Gastroesophageal sphincter (tissue), 4 donors: ENCODE data around the gene TMOD3. TPM values are rescaled to one million over a fixed set of nuclear protein-coding genes. Genes with fewer than 3 reads are reported as not detected.

Experiments used
- ATAC-seq: fragments of 150-250 bp; one replicate; pipeline ENCODE4 v1.9.1; 2016; ENCODE audit warnings: mild to moderate bottlenecking, moderate library complexity
- H3K27ac ChIP-seq, 4 donors: fragments of 200-600 bp; sonication (generic) in 3 of 4; 1 replicate in 3 of 4; 2 replicates in 1 of 4; pipeline ENCODE4 v1.5.1; 2016 to 2019
- H3K27me3 ChIP-seq: fragments of 200-600 bp; sonication (generic); one replicate; pipeline ENCODE4 v1.5.1; 2019
- H3K36me3 ChIP-seq, 2 donors: fragments of 200-600 bp; sonication (generic); one replicate each; pipeline ENCODE4 v1.5.1; 2019; ENCODE audit warnings: control low read depth in 1 of 2
- H3K4me1 ChIP-seq, 3 donors: fragments of 200-600 bp; sonication (generic); 1 replicate in 2 of 3; 2 replicates in 1 of 3; pipeline ENCODE4 v1.5.1; 2016 to 2019; ENCODE audit warnings: control low read depth in 2 of 3
- H3K4me3 ChIP-seq, 2 donors: fragments of 200-600 bp; sonication (generic); one replicate each; pipeline ENCODE4 v1.5.1; 2019; ENCODE audit warnings: mild to moderate bottlenecking in 1 of 2, moderate library complexity in 1 of 2
- H3K9me3 ChIP-seq, 3 donors: fragments of 200-600 bp; sonication (generic); one replicate each; pipeline ENCODE4 v1.5.1; 2017 to 2019; ENCODE audit warnings: control low read depth in 2 of 3
- CTCF ChIP-seq, 4 experiments: fragments of 200-600 bp in 2 of 4; fragments of 450-650 bp in 2 of 4; sonication (generic) in 1 of 4; IDR thresholded peaks; one replicate each; pipeline ENCODE4 v1.5.1; 2017 to 2019; ENCODE audit warnings: antibody characterized with exemption in 4 of 4, mild to moderate bottlenecking in 2 of 4, moderate library complexity in 2 of 4
- EP300 ChIP-seq: sonication (generic); formaldehyde crosslinking; IDR thresholded peaks from one replicate; pipeline ENCODE4 v1.6.1; 2017; ENCODE audit warnings: antibody characterized with exemption, mild to moderate bottlenecking
- POLR2A ChIP-seq, 2 donors: fragments of 450-650 bp; IDR thresholded peaks; one replicate each; pipeline ENCODE4 v1.6.1; 2017; ENCODE audit warnings: antibody characterized with exemption in 2 of 2, mild to moderate bottlenecking in 2 of 2, moderate library complexity in 1 of 2
- POLR2AphosphoS5 ChIP-seq: sonication (generic); formaldehyde crosslinking; IDR thresholded peaks from one replicate; pipeline ENCODE4 v1.6.1; 2017; ENCODE audit warnings: antibody characterized with exemption
- WGBS, 2 donors: methylation state at CpG; one replicate each; pipeline ENCODE4 v1.1.5; 2018; ENCODE audit warnings: low coverage in 1 of 2; 5-methylcytosine and 5-hydroxymethylcytosine counted together
- total RNA-seq, 4 donors: library from RNA; depleted of rRNA; stranded (reverse); fragments of >200 nt; gene quantifications; one replicate each; pipeline ENCODE4 v1.1.0, GENCODE V29; 2016

Gene TMOD3
- total RNA-seq, 4 donors from 2014 or later, result 15.9 to 38.8 (median 21.4) TPM

GRCh38 chr15:51874751-51875644 is 45.5 kb downstream of the TMOD3 start:
- no peaks in the 10 kb centered on the region for H3K9me3 ChIP-seq
- TF ChIP-seq POLR2AphosphoS5, result peak; percentile 66
- no peak for TF ChIP-seq EP300
- H3K4me1 ChIP-seq, result peaks cover 2 to 30% (median 7%) of the 10 kb centered on the region in 3 donors
- H3K36me3 ChIP-seq, result peaks cover 0 to 34% of the 10 kb centered on the region in 2 donors
- H3K4me3 ChIP-seq, result no peak overlapping the region
- peak; percentile 89 for ATAC-seq
- H3K27me3 ChIP-seq, result no peaks in the 10 kb centered on the region
- 28 to 46% methylated on average over 5 to 8 of the region's 8 CpGs for WGBS, 2 donors
- peak overlapping the region in 3 of 4 donors; percentile 53 to 64 (median 62) for H3K27ac ChIP-seq

GRCh38 chr15:51876169-51876568 is 46.7 kb downstream of the TMOD3 start:
- no peaks in the 10 kb centered on the region for H3K9me3 ChIP-seq
- TF ChIP-seq POLR2A (IDR thresholded peaks at IDR 0.05) (no peak), POLR2AphosphoS5 (no peak), EP300 (no peak), CTCF (IDR thresholded peaks at IDR 0.05) (no peak)
- 97% methylated on average over 5 of the region's 5 CpGs; no CpG with 5 or more reads in 1 of the 2 donors for WGBS, 2 donors
- peaks cover 0 to 22% of the 10 kb centered on the region in 2 donors for H3K36me3 ChIP-seq
- peaks cover 2 to 34% (median 7%) of the 10 kb centered on the region in 3 donors for H3K4me1 ChIP-seq
- no peak overlapping the region for H3K4me3 ChIP-seq
- H3K27me3 ChIP-seq, result no peaks in the 10 kb centered on the region
- peak overlapping the region in 1 of 4 donors; percentile 9 for H3K27ac ChIP-seq
- ATAC-seq, result no peak

- ATAC-seq, result no peak
- 6 to 60% methylated on average over 1 of the region's 1 CpG for WGBS, 2 donors
- Histone ChIP-seq H3K27me3 (no peaks in the 10 kb centered on the region), H3K27ac (peak overlapping the region; percentile 8 to 59 (median 36)), H3K36me3 (no peaks in the 10 kb centered on the region), H3K4me1 (peaks cover 2 to 42% (median 7%) of the 10 kb centered on the region in 3 donors), H3K9me3 (no peaks in the 10 kb centered on the region), H3K4me3 (no peak overlapping the region)
- TF ChIP-seq POLR2AphosphoS5 (no peak), POLR2A (IDR thresholded peaks at IDR 0.05) (no peak), CTCF (IDR thresholded peaks at IDR 0.05) (no peak), EP300 (no peak)
These were observed 49.3 kb downstream of the TMOD3 start for GRCh38 chr15:51878446-51879386.

- 17 to 33% methylated on average over 1 of the region's 1 CpG for WGBS, 2 donors
- Histone ChIP-seq H3K36me3 (no peaks in the 10 kb centered on the region), H3K9me3 (no peaks in the 10 kb centered on the region), H3K27ac (peak overlapping the region in 3 of 4 donors; percentile 8 to 37 (median 13)), H3K4me1 (peaks cover 2 to 42% (median 7%) of the 10 kb centered on the region in 3 donors), H3K27me3 (no peaks in the 10 kb centered on the region), H3K4me3 (no peak overlapping the region)
- no peak for ATAC-seq
- no peak for TF ChIP-seq POLR2A (IDR thresholded peaks at IDR 0.05)
- no peak for TF ChIP-seq POLR2AphosphoS5
- no peak for TF ChIP-seq CTCF (IDR thresholded peaks at IDR 0.05)
- TF ChIP-seq EP300, result no peak
These were observed 50.1 kb downstream of the TMOD3 start for GRCh38 chr15:51879555-51879954.

GRCh38 chr15:51883271-51883837 is 53.9 kb downstream of the TMOD3 start:
- WGBS, 2 donors, result 56 to 66% methylated on average over 2 of the region's 2 CpGs
- Histone ChIP-seq H3K4me1 (peaks cover 2 to 35% (median 7%) of the 10 kb centered on the region in 3 donors), H3K27ac (no peak overlapping the region), H3K4me3 (no peak overlapping the region), H3K27me3 (no peaks in the 10 kb centered on the region), H3K9me3 (no peaks in the 10 kb centered on the region), H3K36me3 (peaks cover 0 to 6% of the 10 kb centered on the region in 2 donors)
- TF ChIP-seq EP300 (no peak), POLR2AphosphoS5 (no peak), POLR2A (IDR thresholded peaks at IDR 0.05) (no peak)
- ATAC-seq, result no peak
